ENCODE results near the gene PLPPR1.
"Not testable (repeated sequence)": the region's sequence is repeated elsewhere in the genome, so short reads cannot be mapped to it uniquely, and the experiment has no call there.

The PLPPR1 gene

DNA sequence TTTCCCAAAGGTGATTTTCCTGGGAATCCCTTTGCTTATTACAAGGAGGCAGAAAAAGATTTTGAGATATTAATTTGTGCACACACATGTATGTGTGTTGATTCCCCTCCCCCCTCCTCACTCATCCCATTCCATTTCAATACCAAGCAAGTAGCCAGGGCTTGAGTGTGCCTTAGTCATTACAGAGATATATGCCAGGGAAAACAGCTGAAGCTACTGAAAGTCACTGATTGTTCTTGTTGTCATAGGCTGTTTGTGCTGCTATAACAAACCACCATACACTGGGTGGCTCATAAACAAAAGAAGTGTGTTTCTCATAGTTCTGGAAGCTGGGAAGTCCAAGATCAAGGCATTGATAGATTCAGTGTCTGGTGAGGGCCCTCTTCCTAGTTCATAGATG lies 197.6 kb downstream of the PLPPR1 start:
- DNase-seq, result no peak

- DNase-seq, result no peak
These were observed 198.3 kb downstream of the PLPPR1 start for GRCh38 chr9:101226803-101227202.

- DNase-seq, result no peak
These were observed 201.1 kb downstream of the PLPPR1 start for GRCh38 chr9:101229606-101230005.

DNA sequence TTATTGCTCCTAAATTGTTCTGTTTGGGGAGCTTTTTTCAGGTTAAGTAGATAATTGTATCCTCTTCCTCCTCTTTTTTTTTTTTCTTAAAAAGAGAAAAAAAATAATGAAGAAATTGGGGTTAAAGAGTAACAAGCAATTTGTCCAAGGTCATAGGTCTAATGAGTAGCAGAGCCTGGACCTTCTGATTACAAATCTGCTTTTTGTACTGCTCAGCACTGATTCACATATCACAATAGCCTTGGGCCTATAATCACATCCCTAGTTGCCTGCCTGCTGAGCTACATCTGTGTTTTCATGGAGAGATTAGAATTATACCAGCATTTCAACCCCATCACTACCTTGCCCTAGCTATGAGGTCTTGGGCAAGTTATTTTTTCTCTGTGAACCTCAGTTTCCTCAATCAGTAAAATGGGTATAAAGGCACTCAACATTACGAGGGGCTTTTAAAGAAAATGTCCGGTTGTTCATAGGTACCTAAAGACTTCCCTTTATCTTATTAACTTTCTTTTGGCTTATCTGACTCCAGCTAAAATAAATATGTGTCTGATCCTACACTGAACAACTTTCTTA lies 204.0 kb downstream of the PLPPR1 start:
- DNase-seq, result no peak

DNA sequence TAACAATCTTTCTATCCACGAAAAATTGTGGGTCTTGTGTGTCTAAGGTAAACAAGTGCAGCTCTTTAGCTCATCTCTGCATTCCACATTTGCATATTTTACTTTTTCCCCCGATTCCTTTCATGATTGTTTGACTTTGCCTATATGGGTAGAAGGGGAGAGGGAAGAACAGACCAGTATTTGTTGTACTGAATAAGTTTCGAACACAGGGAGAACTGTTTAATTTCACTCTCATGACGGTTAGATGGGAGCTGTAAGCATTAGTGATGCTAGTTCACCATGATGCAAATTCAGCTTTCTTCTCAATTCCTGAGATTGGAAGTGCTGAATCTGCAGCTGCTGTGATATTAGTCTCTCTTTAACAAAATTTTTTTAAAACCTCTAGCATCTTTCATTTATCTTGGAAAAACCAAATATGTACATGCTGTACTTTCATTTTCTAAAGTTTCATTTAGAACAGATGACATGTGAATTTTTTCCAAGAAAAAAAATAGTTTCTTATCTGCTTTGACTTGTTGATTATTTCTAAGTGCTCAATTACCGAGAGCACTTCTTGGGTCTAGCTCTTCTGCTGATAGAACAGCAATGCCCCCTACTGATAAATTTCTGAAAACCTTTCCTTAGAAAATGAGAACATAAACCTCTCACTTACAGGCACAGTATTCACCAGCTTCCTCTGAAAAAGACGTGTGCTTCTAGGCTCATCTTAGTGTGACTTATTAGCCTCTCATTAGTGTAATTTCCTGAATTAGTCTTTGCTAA lies 206.8 kb downstream of the PLPPR1 start:
- DNase-seq, result no peak

GRCh38 chr9:101242651-101243050 lies 214.1 kb downstream of the PLPPR1 start:
- DNase-seq, result no peak

GRCh38 chr9:101246691-101247090 lies 218.2 kb downstream of the PLPPR1 start:
- DNase-seq, result no peak

DNA sequence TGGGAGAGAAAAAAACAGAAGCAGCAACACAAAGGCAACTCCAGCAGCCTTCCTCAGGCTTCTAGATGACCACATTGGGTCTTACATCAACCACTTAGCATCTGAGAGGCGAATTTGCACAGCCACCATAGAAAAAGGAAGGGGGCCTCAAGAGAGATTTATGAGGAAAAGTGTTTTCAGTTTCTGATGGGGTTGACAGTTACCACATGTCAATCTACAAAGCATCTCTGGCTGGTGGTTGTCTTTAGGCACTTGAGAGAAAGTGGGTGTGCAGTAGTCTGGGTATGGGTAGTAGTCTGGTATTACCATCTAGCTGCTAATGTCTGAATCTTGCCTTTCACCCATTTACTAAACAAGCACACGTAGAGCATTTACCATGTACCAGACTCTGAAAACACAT lies 218.8 kb downstream of the PLPPR1 start:
- no peak for DNase-seq

DNA sequence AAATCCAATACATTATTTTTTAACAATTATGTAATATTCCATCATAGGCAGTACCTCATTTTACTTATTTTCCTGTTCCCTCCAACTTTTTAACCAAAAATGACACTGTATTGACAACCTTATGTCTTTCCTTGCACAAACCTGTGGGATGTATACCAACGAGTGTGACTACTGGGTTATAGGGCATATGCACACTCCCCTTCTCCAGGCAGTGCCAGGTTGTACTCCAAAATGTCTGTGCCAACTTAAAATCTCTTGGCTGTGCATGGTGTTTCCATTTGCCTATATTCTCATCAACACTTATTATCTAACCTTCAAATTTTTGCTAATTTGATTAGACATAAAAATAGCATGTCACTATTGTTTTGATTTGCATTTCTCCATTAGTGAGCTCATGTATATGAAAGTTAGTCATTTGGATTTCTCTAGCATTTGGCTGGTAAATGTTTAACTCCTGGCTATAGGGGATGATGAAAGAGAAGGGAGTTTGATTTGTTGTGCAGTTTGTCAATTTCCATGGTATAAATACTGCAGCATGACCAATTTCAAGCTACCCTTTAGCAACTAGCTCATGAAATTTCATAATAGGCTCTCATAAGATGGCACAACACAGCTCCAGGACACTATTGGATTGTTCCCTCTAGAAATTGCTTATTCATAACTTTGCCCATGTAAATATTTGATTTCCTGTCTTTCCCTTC lies 226.4 kb downstream of the PLPPR1 start:
- no peak for DNase-seq

DNA sequence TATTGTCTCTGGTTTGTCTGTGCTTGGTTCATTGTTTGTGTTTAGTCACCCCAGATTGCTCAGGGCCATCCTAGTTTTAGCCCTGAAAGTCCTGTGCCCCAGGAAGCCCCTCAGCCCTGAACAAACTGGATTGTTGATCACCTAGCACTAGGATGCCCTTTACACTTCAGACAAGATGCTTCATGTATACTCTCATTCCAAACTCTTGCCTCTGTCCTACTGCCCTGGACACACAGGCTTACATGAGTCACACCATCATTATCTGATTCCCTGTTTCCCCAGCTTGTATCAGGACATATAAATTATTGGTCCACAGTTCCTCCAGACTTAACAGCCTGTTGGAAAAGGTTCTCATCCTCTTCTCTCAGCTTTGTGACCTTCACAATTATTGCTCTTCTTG lies 236.2 kb downstream of the PLPPR1 start:
- no peak for DNase-seq

DNA sequence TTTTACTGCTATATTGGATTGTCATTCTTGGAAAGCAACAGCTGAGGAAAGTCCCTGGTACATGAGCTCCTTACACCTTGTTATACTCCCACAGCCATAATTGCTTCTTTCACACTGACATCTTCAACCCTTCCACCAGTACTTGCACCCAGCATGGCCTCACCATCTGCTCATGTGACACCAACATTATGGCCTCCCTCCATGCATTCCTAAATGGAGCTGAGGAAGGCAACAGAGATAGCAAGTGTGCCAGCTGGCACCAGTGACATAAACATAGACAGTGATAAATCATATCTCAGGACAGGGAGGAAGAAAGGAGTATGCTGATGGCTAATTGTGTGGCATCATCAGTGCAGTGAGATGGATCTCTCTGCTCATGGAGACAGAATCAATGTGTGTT lies 236.7 kb downstream of the PLPPR1 start:
- no peak for DNase-seq

DNA sequence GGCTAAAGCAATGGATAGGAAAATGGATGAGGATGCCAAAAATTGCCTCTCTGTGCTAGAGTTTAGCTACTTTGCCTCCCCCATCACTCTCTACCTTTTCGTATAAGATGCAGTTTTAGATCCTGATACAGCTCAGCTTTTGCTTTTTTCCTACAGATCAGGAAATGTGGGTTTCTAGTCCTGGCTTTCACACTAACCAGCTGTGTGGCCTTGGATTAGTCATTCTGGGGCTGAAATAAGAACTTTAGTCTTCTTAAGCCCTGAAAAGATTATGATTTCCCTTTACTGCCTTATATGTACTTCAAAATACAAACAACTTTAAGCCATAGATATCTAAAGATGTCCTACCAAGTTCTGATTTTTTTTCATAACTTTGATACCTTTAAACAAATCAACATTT lies 239.9 kb downstream of the PLPPR1 start:
- DNase-seq, result no peak

DNA sequence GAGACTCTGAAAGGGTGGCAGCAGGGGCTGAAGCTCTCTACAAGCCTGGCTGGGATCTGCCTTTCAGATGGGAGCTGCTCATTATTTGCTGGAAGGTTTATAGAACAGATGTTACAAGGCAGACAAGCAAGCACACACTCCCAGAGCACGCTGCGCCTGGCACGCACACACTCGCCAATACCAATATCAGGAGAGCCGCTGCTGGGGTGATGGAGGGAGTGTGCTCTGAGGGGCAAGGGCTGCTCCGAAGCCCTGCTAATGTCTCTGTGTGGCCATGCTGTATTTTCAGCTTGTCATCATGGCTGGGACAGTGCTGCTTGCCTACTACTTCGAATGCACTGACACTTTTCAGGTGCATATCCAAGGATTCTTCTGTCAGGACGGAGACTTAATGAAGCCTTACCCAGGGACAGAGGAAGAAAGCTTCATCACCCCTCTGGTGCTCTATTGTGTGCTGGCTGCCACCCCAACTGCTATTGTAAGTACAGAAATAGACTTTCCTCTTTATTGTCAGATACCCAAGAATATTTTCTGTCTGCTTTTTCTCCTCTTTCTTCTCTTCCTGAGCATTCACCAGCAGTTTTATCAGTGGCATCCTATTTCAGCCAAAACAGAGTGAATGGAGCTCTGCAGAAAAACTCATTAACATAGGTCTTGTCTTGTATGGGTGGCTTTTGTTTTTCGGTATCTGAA lies 241.2 kb downstream of the PLPPR1 start:
- DNase-seq, result no peak

GRCh38 chr9:101270302-101270701 lies 241.8 kb downstream of the PLPPR1 start:
- no peak for DNase-seq

DNA sequence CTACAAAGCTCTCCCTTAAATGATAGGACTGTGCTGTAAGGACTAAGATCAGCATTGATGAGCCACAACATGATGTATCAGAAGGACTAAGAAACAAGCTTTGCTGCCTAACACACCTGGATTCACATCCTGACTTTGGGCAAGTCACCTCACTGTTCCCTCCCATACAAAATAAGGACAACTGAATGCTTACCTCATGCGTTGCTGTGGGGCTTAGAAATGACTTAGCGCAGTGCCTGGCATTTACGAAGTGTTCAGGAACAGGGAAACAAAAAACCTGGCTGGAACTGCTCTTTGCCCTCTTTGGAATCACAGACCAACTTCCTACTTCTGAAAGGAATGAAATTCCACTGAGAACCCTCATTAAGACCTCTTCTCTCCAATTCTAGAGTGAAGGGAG lies 242.6 kb downstream of the PLPPR1 start:
- no peak for DNase-seq

DNA sequence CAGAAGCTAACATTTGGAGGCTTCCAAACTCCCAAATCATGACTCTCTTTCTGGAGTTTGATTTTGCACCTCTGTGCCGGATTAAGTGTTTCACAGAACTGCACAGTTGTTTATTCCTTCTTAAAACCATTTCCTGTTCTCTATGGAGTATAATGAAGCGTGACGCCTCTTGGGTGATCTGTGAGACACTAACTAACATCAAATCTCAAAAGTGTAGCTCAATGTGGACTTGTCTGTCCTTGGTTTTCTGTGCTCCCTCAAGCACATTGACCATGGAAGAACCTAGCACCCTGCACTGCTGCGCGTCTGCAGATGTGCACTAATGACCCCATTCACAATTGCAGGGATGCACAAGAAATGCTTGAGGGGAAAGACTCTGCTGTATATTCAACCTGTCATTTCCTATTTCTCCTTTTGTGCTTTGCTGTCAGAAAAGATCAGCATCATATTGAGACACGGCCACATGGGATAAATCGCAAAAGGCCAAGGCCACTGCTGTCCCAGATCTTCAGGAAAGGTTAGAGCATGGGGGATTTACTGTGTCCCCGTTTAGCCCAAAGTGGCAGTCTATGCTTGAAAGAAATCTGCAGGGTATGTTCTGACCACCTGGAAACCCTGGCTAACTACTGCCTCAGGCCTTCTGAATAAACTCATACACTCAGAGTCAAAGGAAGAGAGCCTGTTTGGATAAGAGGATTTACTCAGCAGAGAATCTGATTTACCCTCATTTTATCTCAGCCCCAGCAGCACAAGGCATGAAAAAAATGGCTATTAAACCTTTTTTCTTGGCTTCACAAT lies 246.6 kb downstream of the PLPPR1 start:
- no peak for DNase-seq

DNA sequence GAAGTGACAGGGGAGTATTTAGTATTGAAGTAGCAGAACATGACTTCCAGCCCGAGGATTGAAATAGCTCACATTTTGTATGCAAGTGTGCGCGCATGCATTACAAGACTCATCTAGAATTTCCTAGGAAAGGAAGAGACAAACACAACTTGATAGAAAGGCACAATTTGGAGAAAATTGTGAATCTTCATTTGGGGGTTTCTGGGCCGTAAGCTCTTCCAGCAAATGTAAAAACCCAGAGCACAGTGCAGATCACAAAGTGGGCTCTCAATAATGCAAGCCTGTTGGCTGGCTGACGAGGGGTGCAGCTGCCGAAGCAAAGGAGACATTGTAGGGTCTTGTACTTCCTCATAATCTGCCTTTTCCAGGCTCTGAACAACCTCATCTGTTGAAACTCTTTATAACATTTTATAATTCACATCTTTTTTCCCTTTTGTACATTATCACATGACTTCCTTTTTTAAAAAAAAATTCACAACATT lies 247.3 kb downstream of the PLPPR1 start:
- no peak for DNase-seq

- DNase-seq, result not testable (repeated sequence)
These were observed 262.5 kb downstream of the PLPPR1 start for GRCh38 chr9:101291043-101291442.

GRCh38 chr9:101299901-101300300 lies 271.4 kb downstream of the PLPPR1 start:
- no peak for DNase-seq

DNA sequence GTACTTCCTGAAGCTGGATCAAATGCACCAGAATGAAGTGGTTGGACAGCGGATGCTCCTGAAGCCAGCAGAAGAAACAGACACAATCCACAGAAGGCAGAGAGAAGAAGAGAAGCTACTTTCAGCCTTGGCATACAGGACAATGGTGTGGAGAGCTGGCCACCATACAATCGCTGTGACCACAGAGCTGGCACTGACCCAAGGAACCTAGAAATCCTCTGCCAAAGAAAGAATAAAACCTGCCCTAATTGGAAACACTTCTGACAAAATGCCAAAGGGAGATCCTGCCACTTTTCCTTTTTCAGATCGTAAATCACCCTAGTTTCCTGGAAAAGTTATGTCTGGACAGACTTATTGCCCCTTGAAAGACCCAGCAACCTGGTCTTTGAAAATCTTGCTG lies 278.5 kb downstream of the PLPPR1 start:
- no peak for DNase-seq

GRCh38 chr9:101307524-101308213 lies 279.1 kb downstream of the PLPPR1 start:
- DNase-seq, result no peak

DNA sequence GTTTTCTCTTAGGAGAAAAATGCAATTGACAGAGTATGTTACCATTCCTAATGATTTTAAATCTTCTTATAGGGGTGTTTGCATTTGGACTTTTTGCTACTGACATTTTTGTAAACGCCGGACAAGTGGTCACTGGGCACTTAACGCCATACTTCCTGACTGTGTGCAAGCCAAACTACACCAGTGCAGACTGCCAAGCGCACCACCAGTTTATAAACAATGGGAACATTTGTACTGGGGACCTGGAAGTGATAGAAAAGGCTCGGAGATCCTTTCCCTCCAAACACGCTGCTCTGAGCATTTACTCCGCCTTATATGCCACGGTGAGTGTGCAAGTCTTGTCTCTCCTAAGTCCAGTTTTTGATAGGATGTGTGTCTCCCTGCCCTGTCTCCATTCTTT lies 280.6 kb downstream of the PLPPR1 start:
- DNase-seq, result no peak
